Bladder microvascular endothelial cell (primary cell): ENCODE data around the gene IL18BP. TPM values are rescaled to one million over a fixed set of nuclear protein-coding genes. Genes with fewer than 3 reads are reported as not detected.

Source experiments
- total RNA-seq: library from RNA; depleted of rRNA; stranded (reverse); fragments of >200 nt; gene quantifications from 2 replicates; pipeline ENCODE4 v1.2.3, GENCODE V29; 2014

IL18BP gene
- total RNA-seq = 2.6 and 6.0 TPM in 2 replicates

GRCh38 chr11:71998649-71999310, at the start of gene IL18BP:
IL18BP (plus strand) TSS chr11:71998909; CDS start chr11:71999985, 1,076 bp downstream.

Other genes starting within 250 kb of the IL18BP start
- not detected in 2 replicates for gene DEFB108B, start 165.7 kb upstream of the IL18BP start, total RNA-seq
- not detected in 2 replicates for gene DEFB131B, start 120.5 kb upstream of the IL18BP start, total RNA-seq
- gene XNDC1N, start 70.3 kb upstream of the IL18BP start, total RNA-seq = 3.6 and 6.8 TPM in 2 replicates
- gene RNF121, start 69.9 kb upstream of the IL18BP start, total RNA-seq = 13.3 and 42.8 TPM in 2 replicates
- 131 and 164 TPM in 2 replicates for gene NUMA1, start 81.6 kb downstream of the IL18BP start, total RNA-seq
- 1.9 and 7.0 TPM in 2 replicates for gene LRRC51, start 81.9 kb downstream of the IL18BP start, total RNA-seq
- gene LAMTOR1, start 104.4 kb downstream of the IL18BP start, total RNA-seq = 62.2 and 63.6 TPM in 2 replicates
- not detected in 2 replicates for gene TOMT, start 107.0 kb downstream of the IL18BP start, total RNA-seq
- gene ANAPC15, start 113.8 kb downstream of the IL18BP start, total RNA-seq = 22.1 and 24.3 TPM in 2 replicates
- gene FOLR3, start 136.8 kb downstream of the IL18BP start, total RNA-seq = not detected in 2 replicates
- not detected in 2 replicates for gene FOLR1, start 193.2 kb downstream of the IL18BP start, total RNA-seq
- gene FOLR2, start 217.9 kb downstream of the IL18BP start, total RNA-seq = not detected in 2 replicates
- gene INPPL1, start 225.9 kb downstream of the IL18BP start, total RNA-seq = 29.3 and 47.1 TPM in 2 replicates
- not detected in 2 replicates for gene PHOX2A, start 245.3 kb downstream of the IL18BP start, total RNA-seq